ENCODE measurements around the gene THADA.

DNA sequence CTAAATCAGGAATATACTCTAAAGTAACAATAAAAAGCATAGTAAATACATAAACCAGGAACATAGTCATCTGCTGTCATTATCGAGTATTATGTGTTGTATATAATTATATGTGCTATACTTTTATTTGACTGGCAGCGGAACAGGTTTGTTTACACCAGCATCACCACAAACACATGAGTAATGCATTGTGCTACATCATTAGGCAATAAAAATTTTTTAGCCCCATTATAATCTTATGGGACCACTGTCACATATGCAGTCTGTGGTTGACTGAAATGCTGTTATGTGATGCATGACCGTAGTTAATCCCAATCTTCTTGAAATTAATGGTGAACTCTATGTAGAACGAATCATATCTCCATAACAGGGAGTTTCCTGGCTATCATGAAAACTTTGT is 232.7 kb downstream of the THADA start:
- TF ChIP-seq, protein P1, sequence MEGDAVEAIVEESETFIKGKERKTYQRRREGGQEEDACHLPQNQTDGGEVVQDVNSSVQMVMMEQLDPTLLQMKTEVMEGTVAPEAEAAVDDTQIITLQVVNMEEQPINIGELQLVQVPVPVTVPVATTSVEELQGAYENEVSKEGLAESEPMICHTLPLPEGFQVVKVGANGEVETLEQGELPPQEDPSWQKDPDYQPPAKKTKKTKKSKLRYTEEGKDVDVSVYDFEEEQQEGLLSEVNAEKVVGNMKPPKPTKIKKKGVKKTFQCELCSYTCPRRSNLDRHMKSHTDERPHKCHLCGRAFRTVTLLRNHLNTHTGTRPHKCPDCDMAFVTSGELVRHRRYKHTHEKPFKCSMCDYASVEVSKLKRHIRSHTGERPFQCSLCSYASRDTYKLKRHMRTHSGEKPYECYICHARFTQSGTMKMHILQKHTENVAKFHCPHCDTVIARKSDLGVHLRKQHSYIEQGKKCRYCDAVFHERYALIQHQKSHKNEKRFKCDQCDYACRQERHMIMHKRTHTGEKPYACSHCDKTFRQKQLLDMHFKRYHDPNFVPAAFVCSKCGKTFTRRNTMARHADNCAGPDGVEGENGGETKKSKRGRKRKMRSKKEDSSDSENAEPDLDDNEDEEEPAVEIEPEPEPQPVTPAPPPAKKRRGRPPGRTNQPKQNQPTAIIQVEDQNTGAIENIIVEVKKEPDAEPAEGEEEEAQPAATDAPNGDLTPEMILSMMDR (IDR thresholded peaks at IDR 0.05) = no peak
- TF ChIP-seq POLR2A (IDR thresholded peaks at IDR 0.05) = no peak
